ENCODE results near the gene CCDC179.
A peak's percentile ranks its signal among the peaks of the same experiment; 100 is the strongest.

The CCDC179 gene

DNA sequence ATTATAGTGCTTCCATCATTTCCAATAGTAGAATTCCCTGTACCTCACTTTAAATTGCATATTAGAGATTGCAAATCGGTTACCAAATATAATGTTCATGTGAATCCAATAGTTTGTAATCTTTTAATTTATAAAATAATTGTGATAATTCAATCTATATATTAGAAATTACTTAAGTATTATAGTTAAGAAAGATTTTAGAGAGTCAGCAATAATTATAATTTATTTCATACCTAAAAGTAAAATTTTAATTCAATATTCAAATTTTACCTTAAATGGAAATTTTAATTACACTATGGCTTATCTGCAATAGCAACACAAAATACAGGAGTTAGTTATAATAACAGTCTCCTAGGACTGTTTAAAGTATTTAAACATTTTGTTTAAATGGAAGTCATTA is 13.5 kb downstream of the CCDC179 start:
- no peak for TF ChIP-seq ZFX (IDR thresholded peaks at IDR 0.05)
- TF ChIP-seq, protein P1, sequence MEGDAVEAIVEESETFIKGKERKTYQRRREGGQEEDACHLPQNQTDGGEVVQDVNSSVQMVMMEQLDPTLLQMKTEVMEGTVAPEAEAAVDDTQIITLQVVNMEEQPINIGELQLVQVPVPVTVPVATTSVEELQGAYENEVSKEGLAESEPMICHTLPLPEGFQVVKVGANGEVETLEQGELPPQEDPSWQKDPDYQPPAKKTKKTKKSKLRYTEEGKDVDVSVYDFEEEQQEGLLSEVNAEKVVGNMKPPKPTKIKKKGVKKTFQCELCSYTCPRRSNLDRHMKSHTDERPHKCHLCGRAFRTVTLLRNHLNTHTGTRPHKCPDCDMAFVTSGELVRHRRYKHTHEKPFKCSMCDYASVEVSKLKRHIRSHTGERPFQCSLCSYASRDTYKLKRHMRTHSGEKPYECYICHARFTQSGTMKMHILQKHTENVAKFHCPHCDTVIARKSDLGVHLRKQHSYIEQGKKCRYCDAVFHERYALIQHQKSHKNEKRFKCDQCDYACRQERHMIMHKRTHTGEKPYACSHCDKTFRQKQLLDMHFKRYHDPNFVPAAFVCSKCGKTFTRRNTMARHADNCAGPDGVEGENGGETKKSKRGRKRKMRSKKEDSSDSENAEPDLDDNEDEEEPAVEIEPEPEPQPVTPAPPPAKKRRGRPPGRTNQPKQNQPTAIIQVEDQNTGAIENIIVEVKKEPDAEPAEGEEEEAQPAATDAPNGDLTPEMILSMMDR (conservative IDR thresholded peaks at IDR 0.05), result no peak
- no peak overlapping the region for H3K27ac ChIP-seq

DNA sequence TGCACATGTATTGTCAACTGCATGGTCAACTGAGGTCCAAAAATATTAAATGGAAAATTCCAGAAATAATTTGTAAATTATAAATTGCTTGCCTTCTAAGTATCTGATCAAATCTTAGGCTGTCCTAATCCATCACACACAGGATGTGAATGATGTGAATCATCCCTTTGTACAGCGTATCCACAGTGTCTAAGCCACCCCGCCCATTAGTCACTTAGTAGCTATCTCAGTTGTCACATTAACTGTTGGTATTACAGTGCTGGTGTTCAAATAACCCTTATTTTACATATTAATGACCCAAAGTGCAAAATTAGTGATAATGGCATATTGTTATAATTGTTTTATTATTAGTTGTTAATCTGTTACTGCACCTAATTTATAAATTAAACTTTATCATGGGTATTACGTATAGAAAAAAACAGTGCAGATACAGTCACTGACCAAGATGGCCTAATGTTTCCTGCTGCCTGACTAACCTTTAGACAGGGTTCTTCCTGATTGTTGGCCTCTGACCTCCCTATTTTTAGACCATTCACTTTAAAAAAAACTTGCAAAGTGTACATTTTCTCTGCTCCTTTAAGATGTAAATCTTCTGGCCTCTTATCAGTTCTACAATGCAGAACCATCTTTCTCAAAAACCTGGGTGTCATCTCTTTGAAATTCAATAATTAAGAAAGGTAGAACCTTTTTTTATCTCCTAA is 27.8 kb downstream of the CCDC179 start:
- TF ChIP-seq ZFX (IDR thresholded peaks at IDR 0.05), result no peak
- TF ChIP-seq, protein P1 (conservative IDR thresholded peaks at IDR 0.05), result no peak
- no peak overlapping the region for H3K27ac ChIP-seq

DNA sequence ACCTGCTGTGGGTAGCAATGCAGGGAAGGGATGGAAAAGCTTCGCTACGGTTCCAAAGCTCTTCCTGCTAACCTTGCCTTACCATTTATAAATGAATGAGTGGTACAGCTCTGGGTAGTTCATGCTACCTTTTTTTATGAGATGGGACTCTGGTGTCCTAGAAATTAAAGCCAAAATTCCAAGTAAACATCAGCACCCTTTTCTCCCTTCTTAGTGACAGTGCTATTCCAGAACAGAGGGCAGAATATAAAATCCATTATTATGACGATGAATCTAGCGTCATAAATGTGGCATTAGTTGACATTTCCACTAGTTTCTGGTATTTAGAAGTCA is 30.2 kb downstream of the CCDC179 start:
- H3K27ac ChIP-seq, result no peak overlapping the region
- TF ChIP-seq, protein P1 (conservative IDR thresholded peaks at IDR 0.05), result peak; percentile 70
- TF ChIP-seq ZFX (IDR thresholded peaks at IDR 0.05), result no peak

DNA sequence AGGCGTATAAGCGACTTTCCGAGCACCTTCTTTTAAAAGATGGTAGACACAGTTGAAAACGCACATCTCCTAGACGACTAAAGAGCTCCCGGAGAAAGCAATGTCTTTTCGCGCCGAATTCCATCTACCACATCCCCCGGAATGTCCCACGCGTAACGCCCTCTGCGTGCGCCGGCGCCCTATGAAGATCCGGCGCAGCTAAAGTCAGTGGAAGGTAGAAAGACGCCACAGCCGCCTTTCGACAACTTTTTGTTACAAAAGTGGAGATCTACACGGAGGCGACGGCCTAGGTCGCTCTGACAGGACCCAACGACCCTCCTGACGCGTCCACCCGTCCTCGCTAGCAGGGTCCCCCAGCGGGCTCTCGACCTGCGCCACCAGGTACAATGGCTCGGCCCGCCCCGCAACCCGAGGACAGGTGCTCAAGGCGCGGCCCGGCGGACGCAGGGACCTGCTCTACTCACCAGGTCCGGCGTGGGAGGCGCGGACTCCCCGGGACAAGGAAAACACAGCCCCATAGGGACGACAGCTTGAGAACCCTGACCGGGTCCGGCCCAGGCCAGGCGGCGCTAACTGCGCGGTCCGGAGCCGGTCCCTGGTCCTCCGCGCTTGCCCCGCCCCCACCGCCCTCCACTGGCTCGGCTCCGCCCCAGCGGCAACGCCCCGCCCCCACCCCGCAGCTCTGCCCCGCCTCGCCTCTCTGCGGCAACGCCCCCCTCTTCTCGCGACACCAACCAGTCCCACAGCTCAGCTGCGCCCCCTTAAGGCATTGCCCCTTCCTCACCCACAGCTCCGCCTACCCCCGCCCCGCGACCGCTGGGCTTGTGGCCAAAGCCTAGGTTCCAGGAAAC is 30.8 kb downstream of the CCDC179 start, which contains the start of gene SVIP:
Gene SVIP (minus strand): TSS at position 571 of the 851 bp plus-strand sequence. CDS start 53 bp downstream, at position 518.
- TF ChIP-seq, protein P1 (conservative IDR thresholded peaks at IDR 0.05), result peak; percentile 90
- TF ChIP-seq ZFX (IDR thresholded peaks at IDR 0.05), result peak; percentile 51
- H3K27ac ChIP-seq, result peak within 1 kb of the TSS; percentile 90

DNA sequence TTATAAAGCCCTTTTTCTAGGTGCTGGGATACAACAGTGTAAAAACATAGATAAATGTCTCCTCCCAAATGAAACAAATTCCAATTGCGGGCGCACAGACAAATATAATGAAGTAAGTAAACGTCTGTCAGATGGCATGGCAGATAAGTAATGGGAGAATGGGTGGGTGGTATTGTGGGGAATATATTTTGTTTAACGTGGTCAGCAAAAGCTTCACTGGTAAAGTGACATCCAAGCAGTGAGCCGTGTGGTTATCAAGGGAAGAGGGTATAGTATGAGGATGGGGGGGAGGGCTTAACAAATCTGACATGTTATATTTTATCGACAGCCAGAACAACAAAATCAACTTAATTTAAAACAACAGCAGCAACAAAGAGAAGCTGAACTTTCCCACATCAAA is 31.9 kb downstream of the CCDC179 start:
- TF ChIP-seq, protein P1 (conservative IDR thresholded peaks at IDR 0.05), result no peak
- TF ChIP-seq ZFX (IDR thresholded peaks at IDR 0.05), result no peak
- H3K27ac ChIP-seq, result no peak overlapping the region

DNA sequence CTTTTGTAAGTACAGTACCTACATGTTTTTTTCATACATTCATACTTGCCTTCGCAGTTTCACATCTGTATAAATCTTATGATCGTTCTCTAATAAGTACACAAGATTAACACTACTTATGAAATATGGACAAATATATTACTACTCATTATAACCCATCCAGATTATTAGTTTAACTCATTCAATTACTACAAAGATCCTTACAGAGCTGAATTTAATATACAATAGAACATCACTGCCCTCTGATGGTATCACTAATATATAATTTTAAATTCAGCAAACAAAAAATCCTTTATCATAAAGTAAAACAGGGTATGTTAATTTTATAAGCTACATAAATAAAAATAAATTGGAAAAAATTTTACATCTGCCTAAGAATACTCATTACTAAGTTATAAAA is 38.1 kb downstream of the CCDC179 start:
- no peak for TF ChIP-seq ZFX (IDR thresholded peaks at IDR 0.05)
- TF ChIP-seq, protein P1 (conservative IDR thresholded peaks at IDR 0.05), result no peak
- no peak overlapping the region for H3K27ac ChIP-seq

DNA sequence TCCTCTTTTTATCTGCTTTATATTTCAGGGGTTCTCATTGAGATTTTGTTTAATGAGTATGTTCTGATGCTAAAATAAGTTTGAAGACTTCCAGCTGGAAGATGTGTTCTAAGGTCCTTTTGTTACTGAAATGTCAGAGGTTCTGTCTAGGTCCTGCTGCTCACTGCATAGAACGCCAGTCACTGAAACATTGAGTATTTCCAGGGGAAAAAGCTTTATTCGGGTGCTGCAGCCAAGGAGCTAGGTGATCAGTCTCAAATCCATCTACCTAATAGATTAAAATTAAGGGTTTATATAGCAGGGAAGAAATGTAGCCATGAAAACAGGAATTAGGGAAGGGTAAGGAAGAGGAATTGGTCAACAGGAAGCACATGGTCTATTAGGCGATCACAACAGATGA is 50.4 kb downstream of the CCDC179 start:
- TF ChIP-seq, protein P1 (conservative IDR thresholded peaks at IDR 0.05), result no peak
- no peak for TF ChIP-seq ZFX (IDR thresholded peaks at IDR 0.05)
- H3K27ac ChIP-seq, result no peak overlapping the region
